ENCODE results near the gene FXYD6.
A peak's percentile ranks its signal among the peaks of the same experiment; 100 is the strongest.
"Not testable (repeated sequence)": the region's sequence is repeated elsewhere in the genome, so short reads cannot be mapped to it uniquely, and the experiment has no call there.

The FXYD6 gene

DNA sequence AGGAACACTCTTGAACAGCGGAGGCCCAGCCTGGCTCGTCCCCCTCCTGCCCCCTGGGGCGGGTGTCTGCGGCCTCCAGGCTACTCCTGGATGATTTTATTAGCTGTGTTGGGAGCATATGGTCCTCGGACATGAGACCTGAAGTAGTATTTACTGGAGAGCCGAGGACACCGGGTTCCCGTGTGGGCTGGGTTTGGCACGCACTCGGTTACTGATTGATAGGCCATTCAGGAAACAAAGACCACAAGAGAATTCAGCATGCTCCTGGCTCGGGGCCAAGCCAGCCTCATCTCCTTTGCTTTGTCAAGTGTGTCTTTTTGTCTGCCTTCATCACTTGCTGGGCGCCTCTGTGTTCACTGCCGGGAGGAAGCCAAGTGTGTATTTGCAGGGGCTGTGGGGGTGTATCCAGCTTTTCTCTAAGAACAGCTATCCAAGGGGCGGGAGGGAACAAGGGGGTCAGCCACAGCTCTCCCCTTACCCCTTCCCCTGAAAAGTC is 61.6 kb downstream of the FXYD6 start:
- H3K27ac ChIP-seq (ENCODE audit: low read depth, low read length) = peak overlapping the region; percentile 46
- no peaks in the 10 kb centered on the region for H3K36me3 ChIP-seq (ENCODE audit: control insufficient read depth in 5 of 5, insufficient read depth in 5 of 5, low read length in 5 of 5)
- no peaks in the 10 kb centered on the region for H3K9me3 ChIP-seq (ENCODE audit: control insufficient read depth in 5 of 5, low read length in 5 of 5)
- no peak overlapping the region for H3K9ac ChIP-seq (ENCODE audit: low read length in 5 of 5)
- no peak overlapping the region for H3K4me3 ChIP-seq (ENCODE audit: low read depth in 1 of 5, low read length in 5 of 5)
- peaks cover under 1 to 40% (median 34%) of the 10 kb centered on the region in 5 donors for H3K4me1 ChIP-seq (ENCODE audit: control insufficient read depth in 5 of 5, insufficient read depth in 5 of 5, low read length in 5 of 5)
- H3K27me3 ChIP-seq (ENCODE audit: control insufficient read depth in 5 of 5, insufficient read depth in 4 of 5, low read length in 5 of 5) = peaks cover 0 to 13% (median 0%) of the 10 kb centered on the region in 5 donors

DNA sequence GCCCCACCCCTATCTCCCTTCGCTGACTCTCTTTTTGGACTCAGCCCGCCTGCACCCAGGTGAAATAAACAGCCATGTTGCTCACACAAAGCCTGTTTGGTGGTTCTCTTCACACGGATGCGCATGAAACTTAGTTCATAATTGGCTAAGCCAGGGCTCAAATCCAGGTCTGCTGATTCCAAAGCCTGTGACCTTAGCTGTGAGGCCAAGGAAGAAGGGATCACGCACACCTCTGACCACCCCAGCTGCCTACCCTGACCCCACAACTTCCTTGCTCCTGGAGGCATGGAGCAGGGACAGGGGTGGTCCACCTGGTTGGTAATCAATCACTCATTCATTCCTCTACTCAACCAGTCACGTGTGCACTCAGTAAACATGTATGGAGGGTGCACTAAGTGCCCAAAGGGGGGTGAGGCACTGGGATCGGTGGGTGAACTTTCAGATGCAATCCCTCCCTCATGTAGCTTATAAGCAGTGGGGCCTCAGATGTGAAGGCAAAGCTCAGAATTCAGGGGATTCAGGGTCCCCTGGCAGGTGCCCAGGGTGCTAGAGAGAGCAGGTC is 62.2 kb downstream of the FXYD6 start:
- H3K36me3 ChIP-seq (ENCODE audit: control insufficient read depth in 5 of 5, insufficient read depth in 5 of 5, low read length in 5 of 5) = no peaks in the 10 kb centered on the region
- no peaks in the 10 kb centered on the region for H3K9me3 ChIP-seq (ENCODE audit: control insufficient read depth in 5 of 5, low read length in 5 of 5)
- peaks cover 0 to 19% (median 2%) of the 10 kb centered on the region in 5 donors for H3K27me3 ChIP-seq (ENCODE audit: control insufficient read depth in 5 of 5, insufficient read depth in 4 of 5, low read length in 5 of 5)
- H3K4me3 ChIP-seq (ENCODE audit: low read depth in 1 of 5, low read length in 5 of 5) = no peak overlapping the region
- peaks cover 4 to 45% (median 39%) of the 10 kb centered on the region in 5 donors for H3K4me1 ChIP-seq (ENCODE audit: control insufficient read depth in 5 of 5, insufficient read depth in 5 of 5, low read length in 5 of 5)
- H3K27ac ChIP-seq (ENCODE audit: low read depth, low read length) = no peak overlapping the region
- no peak overlapping the region for H3K9ac ChIP-seq (ENCODE audit: low read length in 5 of 5)

DNA sequence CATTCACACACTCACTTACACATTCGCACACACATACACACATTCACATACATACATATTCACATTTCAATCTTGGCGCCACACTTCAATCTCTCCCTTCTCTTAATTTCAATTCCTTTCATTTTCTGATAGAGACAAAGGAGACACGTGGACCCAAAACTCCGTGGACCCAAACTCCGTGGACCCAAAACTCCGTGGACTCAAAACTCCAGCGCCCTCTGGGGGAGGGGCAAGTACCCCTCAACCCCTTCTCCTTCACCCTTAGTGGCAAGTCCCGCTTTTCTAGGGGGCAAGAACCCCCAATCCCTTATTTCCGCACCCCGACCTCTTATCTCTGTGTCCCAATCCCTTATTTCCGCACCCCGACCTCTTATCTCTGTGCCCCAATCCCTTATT is 66.4 kb downstream of the FXYD6 start:
- H3K27ac ChIP-seq (ENCODE audit: low read depth, low read length); H3K4me3 ChIP-seq (ENCODE audit: low read depth in 1 of 5, low read length in 5 of 5); H3K9ac ChIP-seq (ENCODE audit: low read length in 5 of 5); H3K36me3 ChIP-seq (ENCODE audit: control insufficient read depth in 5 of 5, insufficient read depth in 5 of 5, low read length in 5 of 5); H3K9me3 ChIP-seq (ENCODE audit: control insufficient read depth in 5 of 5, low read length in 5 of 5): not testable (repeated sequence)
- peaks cover 2 to 18% (median 16%) of the 10 kb centered on the region in 5 donors for H3K27me3 ChIP-seq (ENCODE audit: control insufficient read depth in 5 of 5, insufficient read depth in 4 of 5, low read length in 5 of 5)
- peaks cover 4 to 25% (median 15%) of the 10 kb centered on the region in 5 donors for H3K4me1 ChIP-seq (ENCODE audit: control insufficient read depth in 5 of 5, insufficient read depth in 5 of 5, low read length in 5 of 5)

DNA sequence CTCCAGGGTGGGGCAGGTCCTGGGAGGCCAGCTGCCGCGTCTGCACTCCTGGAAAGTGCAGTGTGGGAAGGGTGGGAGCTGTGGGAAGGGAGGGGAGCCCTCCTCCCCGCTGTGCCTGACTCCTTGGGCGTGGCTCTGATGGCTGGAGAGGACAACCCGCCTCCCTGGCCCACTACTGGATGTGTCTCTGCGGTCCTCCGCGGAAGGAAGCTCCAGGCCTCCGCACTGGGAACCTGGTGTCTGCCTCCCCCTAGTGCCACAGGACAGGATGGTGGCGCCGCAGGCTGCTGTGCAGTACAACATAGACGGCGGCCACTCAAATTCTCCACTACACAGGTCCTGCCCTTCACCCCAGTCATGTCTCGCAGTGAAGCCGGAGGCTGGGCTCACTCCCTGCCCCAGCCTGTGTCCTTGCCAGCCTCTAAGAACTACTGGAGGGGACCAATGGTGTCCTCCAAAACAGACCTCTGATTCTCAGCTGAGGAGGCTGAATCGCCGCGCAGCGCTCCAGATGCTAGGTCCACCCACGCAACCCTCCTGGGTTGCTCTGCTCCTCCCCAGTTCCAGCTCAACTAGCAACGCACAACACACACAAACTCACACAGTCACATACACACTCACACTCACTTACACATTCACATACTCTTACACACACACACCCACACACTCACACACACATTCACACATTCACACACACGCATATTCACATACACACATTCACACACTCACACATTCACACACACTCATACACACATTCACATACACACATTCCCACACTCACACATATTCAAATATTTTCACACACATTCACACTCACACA is 67.0 kb downstream of the FXYD6 start:
- Histone ChIP-seq H3K4me1 (ENCODE audit: control insufficient read depth in 5 of 5, insufficient read depth in 5 of 5, low read length in 5 of 5) (peaks cover 4 to 19% (median 8%) of the 10 kb centered on the region in 5 donors), H3K27ac (ENCODE audit: low read depth, low read length) (no peak overlapping the region), H3K36me3 (ENCODE audit: control insufficient read depth in 5 of 5, insufficient read depth in 5 of 5, low read length in 5 of 5) (no peaks in the 10 kb centered on the region), H3K4me3 (ENCODE audit: low read depth in 1 of 5, low read length in 5 of 5) (no peak overlapping the region), H3K27me3 (ENCODE audit: control insufficient read depth in 5 of 5, insufficient read depth in 4 of 5, low read length in 5 of 5) (peaks cover 2 to 18% (median 16%) of the 10 kb centered on the region in 5 donors), H3K9ac (ENCODE audit: low read length in 5 of 5) (peak overlapping the region in 1 of 5 donors; percentile 59), H3K9me3 (ENCODE audit: control insufficient read depth in 5 of 5, low read length in 5 of 5) (no peaks in the 10 kb centered on the region)

DNA sequence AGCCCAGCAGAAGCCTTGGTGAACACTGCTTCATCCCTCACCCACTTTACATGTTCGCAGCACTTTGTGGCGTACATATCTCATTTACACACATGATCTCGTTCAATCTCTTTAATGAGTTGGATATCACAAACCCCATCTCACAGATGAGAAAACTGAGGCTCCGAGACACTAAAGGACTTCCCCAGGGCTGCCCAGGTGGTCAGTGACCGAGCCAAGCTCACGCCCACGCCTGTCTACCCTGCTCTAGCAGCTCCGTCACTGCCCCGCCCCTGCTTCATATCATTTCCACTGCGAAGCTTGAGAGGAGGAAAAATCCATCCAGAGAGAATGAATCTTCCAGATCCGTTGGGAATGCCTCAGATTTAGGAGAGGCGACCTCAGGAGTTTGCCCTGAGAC is 67.7 kb downstream of the FXYD6 start:
- peaks cover 4 to 16% (median 6%) of the 10 kb centered on the region in 5 donors for H3K4me1 ChIP-seq (ENCODE audit: control insufficient read depth in 5 of 5, insufficient read depth in 5 of 5, low read length in 5 of 5)
- no peak overlapping the region for H3K9ac ChIP-seq (ENCODE audit: low read length in 5 of 5)
- no peak overlapping the region for H3K27ac ChIP-seq (ENCODE audit: low read depth, low read length)
- H3K27me3 ChIP-seq (ENCODE audit: control insufficient read depth in 5 of 5, insufficient read depth in 4 of 5, low read length in 5 of 5) = peaks cover 2 to 18% (median 13%) of the 10 kb centered on the region in 5 donors
- H3K9me3 ChIP-seq (ENCODE audit: control insufficient read depth in 5 of 5, low read length in 5 of 5) = no peaks in the 10 kb centered on the region
- H3K4me3 ChIP-seq (ENCODE audit: low read depth in 1 of 5, low read length in 5 of 5) = no peak overlapping the region
- no peaks in the 10 kb centered on the region for H3K36me3 ChIP-seq (ENCODE audit: control insufficient read depth in 5 of 5, insufficient read depth in 5 of 5, low read length in 5 of 5)

DNA sequence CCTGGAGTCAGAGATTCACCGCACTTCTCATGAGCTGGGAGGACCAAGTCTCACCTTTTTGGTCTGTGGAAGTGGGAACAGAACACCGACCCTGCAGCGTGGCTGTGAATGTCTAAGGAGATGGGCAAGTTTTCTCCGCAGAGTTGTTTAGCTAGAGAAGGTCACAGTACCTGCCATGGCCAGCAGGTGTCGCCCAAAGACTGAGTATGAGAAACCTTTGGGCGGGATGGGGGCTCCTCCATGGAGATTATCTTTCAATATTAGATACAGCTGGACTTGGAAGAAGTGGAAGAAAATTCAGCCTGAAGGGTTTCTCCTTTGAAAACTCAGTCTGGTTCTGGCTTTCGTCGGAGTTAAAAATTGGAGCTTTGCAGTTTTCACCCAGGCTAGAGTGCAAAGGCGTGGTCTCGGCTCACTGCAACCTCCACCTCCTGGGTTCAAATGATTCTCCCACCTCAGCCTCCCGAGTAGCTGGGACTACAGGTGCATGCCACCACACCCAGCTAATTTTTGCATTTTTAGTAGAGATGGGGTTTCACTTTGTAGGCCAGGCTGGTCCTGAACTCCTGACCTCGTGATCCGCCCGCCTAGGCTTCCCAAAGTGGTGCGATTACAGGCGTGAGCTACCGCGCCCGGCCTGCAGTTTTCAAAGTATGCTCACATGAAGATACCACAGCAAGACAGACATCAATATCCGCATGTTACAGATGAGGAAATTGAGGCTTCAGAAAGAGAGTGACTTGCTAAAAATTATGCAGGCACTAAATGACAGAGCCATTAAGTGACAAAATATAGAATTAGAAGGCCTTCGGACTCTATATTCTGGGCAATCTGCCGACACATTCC is 68.8 kb downstream of the FXYD6 start:
- H3K9me3 ChIP-seq (ENCODE audit: control insufficient read depth in 5 of 5, low read length in 5 of 5) = no peaks in the 10 kb centered on the region
- H3K36me3 ChIP-seq (ENCODE audit: control insufficient read depth in 5 of 5, insufficient read depth in 5 of 5, low read length in 5 of 5) = no peaks in the 10 kb centered on the region
- H3K27me3 ChIP-seq (ENCODE audit: control insufficient read depth in 5 of 5, insufficient read depth in 4 of 5, low read length in 5 of 5) = peaks cover 2 to 18% (median 13%) of the 10 kb centered on the region in 5 donors
- no peak overlapping the region for H3K9ac ChIP-seq (ENCODE audit: low read length in 5 of 5)
- H3K27ac ChIP-seq (ENCODE audit: low read depth, low read length) = no peak overlapping the region
- H3K4me3 ChIP-seq (ENCODE audit: low read depth in 1 of 5, low read length in 5 of 5) = no peak overlapping the region
- H3K4me1 ChIP-seq (ENCODE audit: control insufficient read depth in 5 of 5, insufficient read depth in 5 of 5, low read length in 5 of 5) = peaks cover 4 to 16% (median 6%) of the 10 kb centered on the region in 5 donors

DNA sequence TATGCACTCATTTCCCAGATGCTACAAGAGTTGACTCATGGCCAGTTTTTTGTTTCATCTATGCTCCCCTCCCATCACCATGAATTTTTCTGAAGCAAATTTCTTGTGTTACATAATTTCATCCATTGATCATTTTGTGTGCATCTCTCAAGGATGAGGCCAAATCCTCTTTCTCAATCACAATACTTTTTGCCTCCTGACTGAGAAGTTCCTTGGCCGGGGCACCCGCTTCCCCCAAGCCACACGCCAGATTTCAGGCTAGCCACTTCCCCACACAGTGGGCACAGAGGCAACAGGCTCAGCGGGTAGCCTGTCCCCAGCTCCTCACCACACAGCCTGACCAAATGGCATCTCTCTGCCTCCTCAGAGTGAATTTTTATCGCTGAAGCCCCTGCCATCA is 69.6 kb downstream of the FXYD6 start:
- H3K4me1 ChIP-seq (ENCODE audit: control insufficient read depth in 5 of 5, insufficient read depth in 5 of 5, low read length in 5 of 5) = peaks cover 4 to 16% (median 6%) of the 10 kb centered on the region in 5 donors
- H3K9me3 ChIP-seq (ENCODE audit: control insufficient read depth in 5 of 5, low read length in 5 of 5) = no peaks in the 10 kb centered on the region
- H3K4me3 ChIP-seq (ENCODE audit: low read depth in 1 of 5, low read length in 5 of 5) = no peak overlapping the region
- no peaks in the 10 kb centered on the region for H3K36me3 ChIP-seq (ENCODE audit: control insufficient read depth in 5 of 5, insufficient read depth in 5 of 5, low read length in 5 of 5)
- H3K9ac ChIP-seq (ENCODE audit: low read length in 5 of 5) = no peak overlapping the region
- peaks cover 2 to 18% (median 13%) of the 10 kb centered on the region in 5 donors for H3K27me3 ChIP-seq (ENCODE audit: control insufficient read depth in 5 of 5, insufficient read depth in 4 of 5, low read length in 5 of 5)
- H3K27ac ChIP-seq (ENCODE audit: low read depth, low read length) = no peak overlapping the region

DNA sequence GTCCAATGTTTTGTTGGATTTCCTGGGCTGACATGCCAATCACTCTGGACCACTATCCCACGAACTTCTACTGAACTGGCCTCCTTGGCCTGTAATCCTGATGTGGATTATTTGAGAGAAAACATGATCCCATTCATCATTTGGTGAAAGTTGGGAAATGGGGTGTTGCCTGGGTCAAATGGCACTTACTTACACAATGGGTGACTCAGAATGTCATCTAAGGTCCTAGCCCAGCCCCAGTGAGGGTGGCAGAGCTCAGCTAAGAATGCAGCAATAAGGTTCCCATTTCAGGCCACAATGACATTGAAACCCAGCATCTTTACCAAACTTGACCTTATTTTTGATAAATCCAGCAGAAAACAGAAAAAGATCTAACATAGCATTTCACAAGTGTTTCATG is 71.4 kb downstream of the FXYD6 start:
- Histone ChIP-seq H3K36me3 (ENCODE audit: control insufficient read depth in 5 of 5, insufficient read depth in 5 of 5, low read length in 5 of 5) (no peaks in the 10 kb centered on the region), H3K9me3 (ENCODE audit: control insufficient read depth in 5 of 5, low read length in 5 of 5) (no peaks in the 10 kb centered on the region), H3K27ac (ENCODE audit: low read depth, low read length) (no peak overlapping the region), H3K4me1 (ENCODE audit: control insufficient read depth in 5 of 5, insufficient read depth in 5 of 5, low read length in 5 of 5) (peaks cover 4 to 16% (median 6%) of the 10 kb centered on the region in 5 donors), H3K4me3 (ENCODE audit: low read depth in 1 of 5, low read length in 5 of 5) (no peak overlapping the region), H3K9ac (ENCODE audit: low read length in 5 of 5) (no peak overlapping the region), H3K27me3 (ENCODE audit: control insufficient read depth in 5 of 5, insufficient read depth in 4 of 5, low read length in 5 of 5) (peaks cover 2 to 18% (median 13%) of the 10 kb centered on the region in 5 donors)

DNA sequence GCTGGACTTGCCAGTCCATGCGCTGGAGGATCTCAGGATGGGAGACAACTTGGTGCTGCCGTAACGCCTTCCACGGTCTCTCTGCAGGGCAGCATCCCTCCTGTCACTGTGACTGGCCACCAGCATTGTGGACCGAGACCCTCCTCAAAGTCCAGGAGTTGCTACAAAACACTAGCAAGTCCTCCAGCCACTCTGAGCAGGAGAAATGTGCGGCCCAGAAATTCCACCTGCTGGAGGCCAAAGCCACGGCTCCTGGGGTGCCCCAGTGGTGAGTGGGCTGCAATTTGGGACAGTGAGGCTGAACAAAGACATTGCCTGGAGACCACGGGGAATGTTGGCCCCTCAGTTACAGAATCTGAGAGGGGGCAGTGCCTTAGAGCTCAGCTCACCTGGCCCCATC is 72.6 kb downstream of the FXYD6 start:
- Histone ChIP-seq H3K4me1 (ENCODE audit: control insufficient read depth in 5 of 5, insufficient read depth in 5 of 5, low read length in 5 of 5) (peaks cover 0 to 6% (median 0%) of the 10 kb centered on the region in 5 donors), H3K27ac (ENCODE audit: low read depth, low read length) (no peak overlapping the region), H3K27me3 (ENCODE audit: control insufficient read depth in 5 of 5, insufficient read depth in 4 of 5, low read length in 5 of 5) (peaks cover 2 to 17% (median 6%) of the 10 kb centered on the region in 5 donors)

More for the DNA sequence above, 72.6 kb downstream of the FXYD6 start:
- Histone ChIP-seq H3K36me3 (ENCODE audit: control insufficient read depth in 5 of 5, insufficient read depth in 5 of 5, low read length in 5 of 5) (no peaks in the 10 kb centered on the region), H3K9ac (ENCODE audit: low read length in 5 of 5) (no peak overlapping the region), H3K9me3 (ENCODE audit: control insufficient read depth in 5 of 5, low read length in 5 of 5) (no peaks in the 10 kb centered on the region), H3K4me3 (ENCODE audit: low read depth in 1 of 5, low read length in 5 of 5) (no peak overlapping the region)
